ENCODE data around the gene CARD11. TPM values are rescaled to one million over a fixed set of nuclear protein-coding genes. Genes with fewer than 3 reads are reported as not detected.
"Not testable (repeated sequence)": the region's sequence is repeated elsewhere in the genome, so short reads cannot be mapped to it uniquely, and the experiment has no call there.

CARD11 gene
- total RNA-seq, 1 donor from 2014 or later = 11.0 TPM

DNA sequence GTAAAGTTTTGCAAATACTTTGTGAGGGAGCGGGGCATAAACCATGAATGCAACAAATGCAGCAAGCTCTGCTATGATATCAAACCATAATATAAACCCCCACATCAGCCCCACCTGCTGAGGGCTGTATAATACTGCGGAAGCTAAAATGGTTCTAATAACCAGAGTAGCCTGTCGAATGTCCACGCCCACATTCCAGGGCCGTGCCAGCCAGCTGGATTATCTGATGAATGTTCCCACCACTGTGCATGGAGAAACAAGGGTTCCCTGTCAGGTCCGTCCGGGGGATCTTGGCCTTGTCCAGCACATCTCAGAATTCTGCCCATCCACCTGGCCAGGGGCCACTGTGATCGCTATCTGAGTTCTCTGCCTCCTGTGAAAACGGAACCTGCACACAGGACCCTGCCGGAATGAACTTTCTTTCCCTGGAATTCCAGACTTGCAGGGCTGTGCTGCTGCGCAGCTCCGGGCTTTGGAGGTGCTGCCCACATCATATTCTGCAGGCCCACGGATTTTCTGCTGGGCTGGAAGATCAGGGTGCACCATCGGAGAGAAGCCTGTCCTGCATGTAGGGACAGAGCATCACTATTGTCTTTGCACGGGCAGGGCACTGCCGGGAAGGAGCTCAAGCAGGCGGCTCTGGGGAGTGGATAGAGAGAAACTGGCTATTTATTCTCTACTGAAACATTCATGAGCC lies 122.6 kb downstream of the CARD11 start:
- H3K9me3 Mint-ChIP-seq (ENCODE audit: low read depth) = no peaks in the 10 kb centered on the region
- H3K27ac Mint-ChIP-seq = peak overlapping the region; percentile 9
- H3K36me3 Mint-ChIP-seq (ENCODE audit: insufficient read depth) = peaks cover 4% of the 10 kb centered on the region
- TF ChIP-seq, protein P1, sequence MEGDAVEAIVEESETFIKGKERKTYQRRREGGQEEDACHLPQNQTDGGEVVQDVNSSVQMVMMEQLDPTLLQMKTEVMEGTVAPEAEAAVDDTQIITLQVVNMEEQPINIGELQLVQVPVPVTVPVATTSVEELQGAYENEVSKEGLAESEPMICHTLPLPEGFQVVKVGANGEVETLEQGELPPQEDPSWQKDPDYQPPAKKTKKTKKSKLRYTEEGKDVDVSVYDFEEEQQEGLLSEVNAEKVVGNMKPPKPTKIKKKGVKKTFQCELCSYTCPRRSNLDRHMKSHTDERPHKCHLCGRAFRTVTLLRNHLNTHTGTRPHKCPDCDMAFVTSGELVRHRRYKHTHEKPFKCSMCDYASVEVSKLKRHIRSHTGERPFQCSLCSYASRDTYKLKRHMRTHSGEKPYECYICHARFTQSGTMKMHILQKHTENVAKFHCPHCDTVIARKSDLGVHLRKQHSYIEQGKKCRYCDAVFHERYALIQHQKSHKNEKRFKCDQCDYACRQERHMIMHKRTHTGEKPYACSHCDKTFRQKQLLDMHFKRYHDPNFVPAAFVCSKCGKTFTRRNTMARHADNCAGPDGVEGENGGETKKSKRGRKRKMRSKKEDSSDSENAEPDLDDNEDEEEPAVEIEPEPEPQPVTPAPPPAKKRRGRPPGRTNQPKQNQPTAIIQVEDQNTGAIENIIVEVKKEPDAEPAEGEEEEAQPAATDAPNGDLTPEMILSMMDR (IDR thresholded peaks at IDR 0.05; ENCODE audit: unreplicated experiment) = no peak
- no peaks in the 10 kb centered on the region for H3K27me3 Mint-ChIP-seq
- peaks cover 3% of the 10 kb centered on the region for H3K4me1 Mint-ChIP-seq (ENCODE audit: low read depth)
- DNase-seq (ENCODE audit: low spot score, unreplicated experiment) = no peak
- no peak overlapping the region for H3K4me3 Mint-ChIP-seq (ENCODE audit: low read depth)

DNA sequence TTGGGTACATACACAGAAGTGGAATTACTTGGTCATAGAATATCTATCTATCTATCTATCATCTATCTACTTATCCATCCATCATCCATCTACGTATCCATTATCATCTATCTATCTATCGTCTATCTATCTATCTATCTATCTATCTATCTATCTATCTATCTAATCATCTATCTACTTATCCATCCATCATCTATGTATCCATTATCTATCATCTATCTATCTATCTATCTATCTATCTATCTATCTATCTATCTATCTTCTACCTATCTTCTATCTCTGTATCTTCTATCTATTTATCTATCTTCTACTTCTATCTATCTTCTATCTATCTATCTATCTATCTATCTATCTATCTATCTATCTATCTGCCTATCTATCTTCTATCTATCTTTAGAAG lies 123.2 kb downstream of the CARD11 start:
- H3K9me3 Mint-ChIP-seq (ENCODE audit: low read depth); DNase-seq (ENCODE audit: low spot score, unreplicated experiment); H3K27ac Mint-ChIP-seq; H3K27me3 Mint-ChIP-seq; H3K4me1 Mint-ChIP-seq (ENCODE audit: low read depth); H3K36me3 Mint-ChIP-seq (ENCODE audit: insufficient read depth); H3K4me3 Mint-ChIP-seq (ENCODE audit: low read depth): not testable (repeated sequence)

GRCh38 chr7:2920041-2920440 lies 123.6 kb downstream of the CARD11 start:
- TF ChIP-seq, protein P1 (IDR thresholded peaks at IDR 0.05; ENCODE audit: unreplicated experiment) = no peak
- no peak for DNase-seq (ENCODE audit: low spot score, unreplicated experiment)
- Mint-ChIP-seq H3K27me3 (no peaks in the 10 kb centered on the region), H3K27ac (no peak overlapping the region), H3K4me1 (ENCODE audit: low read depth) (peaks cover 3% of the 10 kb centered on the region), H3K36me3 (ENCODE audit: insufficient read depth) (peaks cover 4% of the 10 kb centered on the region), H3K4me3 (ENCODE audit: low read depth) (no peak overlapping the region), H3K9me3 (ENCODE audit: low read depth) (no peaks in the 10 kb centered on the region)

DNA sequence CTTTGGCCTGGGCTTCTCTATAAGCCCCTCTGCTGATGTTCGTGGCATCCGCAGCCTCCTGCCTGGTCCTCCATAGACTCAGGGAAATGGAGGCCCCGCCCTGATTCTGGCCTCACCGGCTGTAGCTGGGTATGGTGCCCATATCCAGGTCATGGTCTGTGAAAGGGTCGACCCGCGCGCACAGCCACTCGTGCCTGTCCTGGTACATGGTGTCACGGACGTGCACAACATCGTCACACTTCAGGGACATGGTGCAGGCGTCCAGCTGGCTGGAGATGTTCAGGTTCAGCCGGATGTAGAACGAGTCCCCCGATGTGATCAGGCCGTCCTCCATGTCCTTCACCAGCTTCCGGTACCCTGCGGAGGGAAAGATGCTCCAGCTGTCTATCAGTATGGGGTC lies 124.4 kb downstream of the CARD11 start:
- peaks cover 4% of the 10 kb centered on the region for H3K36me3 Mint-ChIP-seq (ENCODE audit: insufficient read depth)
- no peak overlapping the region for H3K4me3 Mint-ChIP-seq (ENCODE audit: low read depth)
- DNase-seq (ENCODE audit: low spot score, unreplicated experiment) = no peak
- no peaks in the 10 kb centered on the region for H3K27me3 Mint-ChIP-seq
- no peak overlapping the region for H3K27ac Mint-ChIP-seq
- peaks cover 3% of the 10 kb centered on the region for H3K4me1 Mint-ChIP-seq (ENCODE audit: low read depth)
- TF ChIP-seq, protein P1 (IDR thresholded peaks at IDR 0.05; ENCODE audit: unreplicated experiment) = no peak
- no peaks in the 10 kb centered on the region for H3K9me3 Mint-ChIP-seq (ENCODE audit: low read depth)

DNA sequence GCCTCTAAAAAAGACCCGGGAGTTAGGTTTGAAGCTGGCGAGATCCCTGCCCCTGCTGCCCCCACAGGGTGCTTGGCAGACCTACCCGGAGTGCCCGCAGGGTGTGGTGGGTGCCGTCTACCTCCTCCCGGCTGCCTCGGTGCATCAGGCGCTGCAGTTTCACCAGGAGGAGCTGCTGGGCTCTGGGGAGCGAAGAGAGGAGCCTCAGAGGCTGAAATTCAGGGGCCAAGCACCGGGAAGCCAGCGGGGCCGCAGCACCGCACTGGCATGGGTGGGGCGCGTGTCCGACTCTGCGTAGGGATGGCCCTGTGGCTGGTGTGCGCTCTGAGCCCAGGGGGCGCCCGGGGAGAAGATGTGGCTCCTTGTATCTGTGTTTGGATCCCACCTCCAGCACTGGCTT lies 125.3 kb downstream of the CARD11 start:
- Mint-ChIP-seq H3K27ac (no peak overlapping the region), H3K36me3 (ENCODE audit: insufficient read depth) (peaks cover 4% of the 10 kb centered on the region), H3K4me3 (ENCODE audit: low read depth) (no peak overlapping the region), H3K9me3 (ENCODE audit: low read depth) (no peaks in the 10 kb centered on the region), H3K4me1 (ENCODE audit: low read depth) (peaks cover 3% of the 10 kb centered on the region), H3K27me3 (no peaks in the 10 kb centered on the region)
- DNase-seq (ENCODE audit: low spot score, unreplicated experiment) = no peak
- TF ChIP-seq, protein P1 (IDR thresholded peaks at IDR 0.05; ENCODE audit: unreplicated experiment) = no peak

- no peak overlapping the region for H3K27ac Mint-ChIP-seq
- H3K36me3 Mint-ChIP-seq (ENCODE audit: insufficient read depth) = peaks cover 6% of the 10 kb centered on the region
- no peak overlapping the region for H3K4me3 Mint-ChIP-seq (ENCODE audit: low read depth)
- no peaks in the 10 kb centered on the region for H3K27me3 Mint-ChIP-seq
- TF ChIP-seq, protein P1 (IDR thresholded peaks at IDR 0.05; ENCODE audit: unreplicated experiment) = no peak
- no peak for DNase-seq (ENCODE audit: low spot score, unreplicated experiment)
- no peaks in the 10 kb centered on the region for H3K9me3 Mint-ChIP-seq (ENCODE audit: low read depth)
- no peaks in the 10 kb centered on the region for H3K4me1 Mint-ChIP-seq (ENCODE audit: low read depth)
Measured at GRCh38 chr7:2915023-2915422, 128.6 kb downstream of the CARD11 start.

Measured in progenitor cell of endocrine pancreas (in vitro differentiated cells).